Kidney (tissue), 14 donors: ENCODE data around the gene SH2D5. TPM values are rescaled to one million over a fixed set of nuclear protein-coding genes. Genes with fewer than 3 reads are reported as not detected.
A peak's percentile ranks its signal among the peaks of the same experiment; 100 is the strongest.

Source experiments
- DNase-seq, 5 donors: peaks; one replicate each; pipeline ENCODE4 v3.0.0-alpha.2; 2013 to 2020
- FAIRE-seq: peaks from 2 replicates; lab custom pipeline; 2012; peaks lifted over from hg19 to GRCh38; lab: Jason Lieb, UNC
- H3K27ac ChIP-seq, 2 donors: one replicate each; pipeline ENCODE4 v1.7.0; 2013; ENCODE audit warnings: low read depth in 2 of 2, low read length in 2 of 2, inconsistent platforms in 1 of 2
- H3K27me3 ChIP-seq: one replicate; pipeline ENCODE4 v1.7.1; 2013; ENCODE audit warnings: low read length, inconsistent platforms; ENCODE audit not compliant: control insufficient read depth, insufficient read depth
- H3K36me3 ChIP-seq, 3 donors: one replicate each; pipeline versions ENCODE4 v1.7.0 to v1.7.1; 2013; ENCODE audit warnings: low read length in 3 of 3, control low read depth in 1 of 3, inconsistent platforms in 1 of 3; ENCODE audit not compliant: insufficient read depth in 3 of 3, control insufficient read depth in 2 of 3
- H3K4me1 ChIP-seq, 3 donors: one replicate each; pipeline versions ENCODE4 v1.7.0 to v1.7.1; 2013; ENCODE audit warnings: low read length in 3 of 3, inconsistent platforms in 1 of 3, low read depth in 1 of 3; ENCODE audit not compliant: control insufficient read depth in 2 of 3, insufficient read depth in 2 of 3
- H3K4me3 ChIP-seq, 3 donors: one replicate each; pipeline versions ENCODE4 v1.7.0 to v1.8.1; 2013; ENCODE audit warnings: low read length in 3 of 3, control low read depth in 1 of 3, inconsistent platforms in 1 of 3
- H3K9ac ChIP-seq, 3 donors: one replicate each; pipeline versions ENCODE4 v1.7.0 to v1.7.1; 2013; ENCODE audit warnings: low read length in 3 of 3, control low read depth in 1 of 3, inconsistent platforms in 1 of 3
- H3K9me3 ChIP-seq, 3 donors: one replicate each; pipeline versions ENCODE4 v1.7.0 to v1.7.1; 2013; ENCODE audit warnings: low read length in 3 of 3, control low read depth in 1 of 3, inconsistent platforms in 1 of 3; ENCODE audit not compliant: control insufficient read depth in 2 of 3, insufficient read depth in 1 of 3
- CTCF ChIP-seq: IDR thresholded peaks from 3 replicates; pipeline ENCODE4 v1.5.1; 2012; ENCODE audit warnings: mild to moderate bottlenecking, moderate library complexity, borderline replicate concordance; ENCODE audit not compliant: insufficient read depth; ENCODE audit errors: extremely low read depth
- intact Hi-C: fragments of 100-400 bp; cut with DNase I; formaldehyde crosslinking; loops from one replicate; pipeline ENCODE4 v1.11.1; 2022
- polyA plus RNA-seq: library from polyadenylated mRNA; stranded (reverse); fragments of 350-450 nt; fragmentation: Illumina TruSeq; extraction: RNeasy Lipid Tissue Mini Kit (QIAGEN cat#74804); gene quantifications from one replicate; pipeline ENCODE4 v1.2.3, GENCODE V29; 2014; ENCODE audit warnings: low read depth, low replicate concordance; ENCODE audit not compliant: insufficient read depth
- total RNA-seq: library from RNA; stranded (reverse); fragmentation: NEBNext Ultra II Directional; extraction: Animal tissue kit (Norgen Biotek cat#: 25700); gene quantifications from one replicate; pipeline ENCODE4 v1.2.1, GENCODE V29; 2021
- donor health status: control.
- donor health status: control.
- donor health status: control.
- donor health status: control.
- donor health status: control.
- donor health status: DM: yes; HTN: yes; CAD: no.
- donor health status: Normal renal cell carcinoma (clear cell type).

Gene SH2D5
- total and polyA plus RNA-seq, 2 donors from 2014 or later: 0.19 to 0.57 TPM

- TF ChIP-seq CTCF: no peak
- no peaks in the 10 kb centered on the region for H3K36me3 ChIP-seq
- DNase-seq: no peak
- intact Hi-C loops: no loop called here
- H3K27me3 ChIP-seq: no peaks in the 10 kb centered on the region
- H3K27ac ChIP-seq: no peak overlapping the region
- H3K9ac ChIP-seq: no peak overlapping the region
- no peaks in the 10 kb centered on the region for H3K9me3 ChIP-seq
- FAIRE-seq: no peak
- peaks cover 0 to 2% (median 0%) of the 10 kb centered on the region in 3 donors for H3K4me1 ChIP-seq
- no peak overlapping the region for H3K4me3 ChIP-seq
Observed at GRCh38 chr1:20701847-20702246, 30.7 kb downstream of the SH2D5 start.

GRCh38 chr1:20701446-20701845, 31.1 kb downstream of the SH2D5 start:
- intact Hi-C loops: no loop called here
- no peak overlapping the region for H3K4me3 ChIP-seq

GRCh38 chr1:20700636-20701215, 31.8 kb downstream of the SH2D5 start:
- DNase-seq: peak in 1 of 5 donors; percentile 25
- FAIRE-seq: no peak
- no peak overlapping the region for H3K9ac ChIP-seq
- no peak overlapping the region for H3K4me3 ChIP-seq
- H3K4me1 ChIP-seq: peaks cover 0 to 2% (median 0%) of the 10 kb centered on the region in 3 donors
- no peaks in the 10 kb centered on the region for H3K36me3 ChIP-seq
- H3K27me3 ChIP-seq: no peaks in the 10 kb centered on the region
- intact Hi-C loops: no loop called here
- no peaks in the 10 kb centered on the region for H3K9me3 ChIP-seq
- no peak overlapping the region for H3K27ac ChIP-seq
- no peak for TF ChIP-seq CTCF

More at GRCh38 chr1:20701446-20701845, 31.1 kb downstream of the SH2D5 start:
- no peaks in the 10 kb centered on the region for H3K9me3 ChIP-seq
- TF ChIP-seq CTCF: no peak
- DNase-seq (no peak), FAIRE-seq (no peak)
- H3K27me3 ChIP-seq: no peaks in the 10 kb centered on the region
- H3K9ac ChIP-seq: no peak overlapping the region
- no peaks in the 10 kb centered on the region for H3K36me3 ChIP-seq
- H3K4me1 ChIP-seq: peaks cover 0 to 2% (median 0%) of the 10 kb centered on the region in 3 donors
- no peak overlapping the region for H3K27ac ChIP-seq
